ENCODE data around the gene TLCD3B.
A peak's percentile ranks its signal among the peaks of the same experiment; 100 is the strongest.
"Not testable (repeated sequence)": the region's sequence is repeated elsewhere in the genome, so short reads cannot be mapped to it uniquely, and the experiment has no call there.

TLCD3B gene

GRCh38 chr16:30060836-30061554, 29.9 kb upstream of the TLCD3B start:
- DNase-seq = no peak

- no peak for DNase-seq
Observed at GRCh38 chr16:30060346-30060745, 29.3 kb upstream of the TLCD3B start.

GRCh38 chr16:30054959-30055553, 24.0 kb upstream of the TLCD3B start:
- DNase-seq = no peak

GRCh38 chr16:30054451-30054850, 23.4 kb upstream of the TLCD3B start:
- no peak for DNase-seq

- DNase-seq = no peak
Observed at GRCh38 chr16:30053376-30054015, 22.4 kb upstream of the TLCD3B start.

- DNase-seq = peak; percentile 95
Observed at GRCh38 chr16:30052671-30053372, 21.8 kb upstream of the TLCD3B start.

GRCh38 chr16:30051518-30051917, 20.4 kb upstream of the TLCD3B start:
- DNase-seq = no peak

- no peak for DNase-seq
Observed at GRCh38 chr16:30049871-30050270, 18.8 kb upstream of the TLCD3B start.

- no peak for DNase-seq
Observed at GRCh38 chr16:30046588-30046987, 15.5 kb upstream of the TLCD3B start.

- no peak for DNase-seq
Observed at GRCh38 chr16:30046178-30046577, 15.1 kb upstream of the TLCD3B start.

GRCh38 chr16:30041841-30042240, 10.8 kb upstream of the TLCD3B start:
- no peak for DNase-seq

- DNase-seq = not testable (repeated sequence)
Observed at GRCh38 chr16:30040690-30041089, 9.6 kb upstream of the TLCD3B start.

GRCh38 chr16:30040221-30040620, 9.2 kb upstream of the TLCD3B start:
- no peak for DNase-seq

- no peak for DNase-seq
Observed at GRCh38 chr16:30033270-30033669, 2.2 kb upstream of the TLCD3B start.

GRCh38 chr16:30032083-30032819, 1.2 kb upstream of the TLCD3B start:
- DNase-seq = peak; percentile 66

- no peak for DNase-seq
Observed at GRCh38 chr16:30031477-30031918, 427 bp upstream of the TLCD3B start.

GRCh38 chr16:30030011-30030685, 923 bp downstream of the TLCD3B start:
- DNase-seq = no peak

- no peak for DNase-seq
Observed at GRCh38 chr16:30028438-30029076, 2.5 kb downstream of the TLCD3B start.

GRCh38 chr16:30027588-30028437, 3.3 kb downstream of the TLCD3B start:
- DNase-seq = no peak

- DNase-seq = no peak
Observed at GRCh38 chr16:30026449-30026848, 4.6 kb downstream of the TLCD3B start.

- no peak for DNase-seq
Observed at GRCh38 chr16:30025574-30025973, 5.5 kb downstream of the TLCD3B start.
